A549 (cell line): ENCODE measurements around the gene FKBP1A.

Source experiments
- BHLHE40 ChIP-seq: IDR thresholded peaks from 2 replicates; pipeline ENCODE4 v1.6.1; 2012; ENCODE audit warnings: low read depth, low read length, inconsistent platforms
- CBX8 ChIP-seq: fragments of 200-600 bp; sonication (generic); IDR thresholded peaks from 2 replicates; pipeline ENCODE4 v1.6.1; 2016
- CHD2 ChIP-seq: fragments of 150-350 bp; IDR thresholded peaks from 2 replicates; pipeline ENCODE4 v1.6.1; 2014; ENCODE audit warnings: low read length; ENCODE audit not compliant: partially characterized antibody
- CTCF ChIP-seq: fragments of >200 bp; sonication (Bioruptor Twin); formaldehyde crosslinking; IDR thresholded peaks from 3 replicates; pipeline ENCODE4 v1.5.1; 2016
- EP300 ChIP-seq, 2 experiments: fragments of >200 bp; sonication (Bioruptor Twin); formaldehyde crosslinking; IDR thresholded peaks; 2 replicates in 1 of 2; 3 replicates in 1 of 2; pipeline ENCODE4 v1.6.1; 2016 to 2017
- MYC ChIP-seq: IDR thresholded peaks from 2 replicates; pipeline ENCODE4 v1.6.1; 2012; ENCODE audit warnings: mild to moderate bottlenecking, inconsistent platforms, low read length, improper control_type of control experiment, borderline replicate concordance
- POLR2A ChIP-seq: IDR thresholded peaks from 2 replicates; pipeline ENCODE4 v1.6.1; 2012; ENCODE audit warnings: mild to moderate bottlenecking, low read length
- RAD21 ChIP-seq, 2 experiments: fragments of >200 bp in 1 of 2; sonication (Bioruptor Twin) in 1 of 2; formaldehyde crosslinking in 1 of 2; IDR thresholded peaks in 1 of 2; conservative IDR thresholded peaks in 1 of 2; 2 replicates in 1 of 2; 3 replicates in 1 of 2; pipeline ENCODE4 v1.6.1; 2012 to 2018; ENCODE audit warnings: inconsistent platforms in 1 of 2
- REST ChIP-seq: fragments of 200-600 bp; sonication (generic); IDR thresholded peaks from 2 replicates; pipeline ENCODE4 v1.6.1; 2016; ENCODE audit warnings: antibody characterized with exemption, mild to moderate bottlenecking, moderate library complexity

- TF ChIP-seq CTCF (no peak), RAD21 (conservative IDR thresholded peaks at IDR 0.05 in 1 of 2, IDR thresholded peaks at IDR 0.05 in 1 of 2) (no peak), POLR2A (no peak), REST (no peak), EP300 (IDR thresholded peaks at IDR 0.05) (no peak), CHD2 (no peak), CBX8 (no peak), MYC (no peak), BHLHE40 (no peak)
Observed at GRCh38 chr20:1431158-1431557, 38.3 kb upstream of the FKBP1A start.
